HepG2 (cell line): ENCODE measurements around the gene RTN4RL2. TPM values are rescaled to one million over a fixed set of nuclear protein-coding genes. Genes with fewer than 3 reads are reported as not detected.

Experiments
- CENPBD1 ChIP-seq: sonication (generic); formaldehyde crosslinking; IDR thresholded peaks from 2 replicates; pipeline ENCODE4 v1.8.0; 2022; ENCODE audit warnings: missing genetic modification reagents, low read depth, mild to moderate bottlenecking, borderline replicate concordance
- CHD2 ChIP-seq: IDR thresholded peaks from 2 replicates; pipeline ENCODE4 v1.6.1; 2011; ENCODE audit warnings: low read depth, low read length, improper control_type of control experiment
- GATAD1 ChIP-seq: IDR thresholded peaks from 2 replicates; pipeline ENCODE4 v1.6.1; 2016; ENCODE audit warnings: missing genetic modification reagents, missing compliant biosample characterization
- JARID2 ChIP-seq: sonication (generic); formaldehyde crosslinking; IDR thresholded peaks from 2 replicates; pipeline ENCODE4 v1.8.1; 2023; ENCODE audit warnings: missing genetic modification reagents, inconsistent platforms; ENCODE audit not compliant: insufficient replicate concordance
- KDM3A ChIP-seq: IDR thresholded peaks from 2 replicates; pipeline ENCODE4 v1.6.1; 2018; ENCODE audit warnings: low read depth, missing compliant biosample characterization
- PITX1 ChIP-seq: sonication (generic); formaldehyde crosslinking; IDR thresholded peaks from 2 replicates; pipeline ENCODE4 v1.5.1; 2020; ENCODE audit warnings: mild to moderate bottlenecking, missing genetic modification reagents
- RFXANK ChIP-seq: IDR thresholded peaks from 2 replicates; pipeline ENCODE4 v1.6.1; 2016
- SIX1 ChIP-seq: sonication (generic); formaldehyde crosslinking; IDR thresholded peaks from 2 replicates; pipeline ENCODE4 v1.4.0; 2020; ENCODE audit warnings: missing genetic modification reagents, borderline replicate concordance
- TAF1 ChIP-seq: sonication (generic); formaldehyde crosslinking; IDR thresholded peaks from 2 replicates; pipeline ENCODE4 v1.4.0; 2020; ENCODE audit warnings: missing genetic modification reagents
- TEAD3 ChIP-seq: optimal IDR thresholded peaks from 2 replicates; pipeline ENCODE3; 2016; ENCODE audit warnings: borderline replicate concordance
- THYN1 ChIP-seq: sonication (generic); formaldehyde crosslinking; IDR thresholded peaks from 2 replicates; pipeline ENCODE4 v1.8.1; 2023; ENCODE audit warnings: low read depth, mild to moderate bottlenecking, moderate library complexity, missing genetic modification reagents, borderline replicate concordance
- USF2 ChIP-seq, 2 experiments: sonication (generic) in 1 of 2; formaldehyde crosslinking in 1 of 2; IDR thresholded peaks; 2 replicates each; pipeline versions ENCODE4 v1.5.1 to v1.6.1; 2011 to 2020; ENCODE audit warnings: borderline replicate concordance in 1 of 2, low read depth in 1 of 2, low read length in 1 of 2, mild to moderate bottlenecking in 1 of 2, missing genetic modification reagents in 1 of 2, moderate library complexity in 1 of 2
- ZEB1 ChIP-seq: IDR thresholded peaks from 2 replicates; pipeline ENCODE4 v1.6.1; 2012; ENCODE audit warnings: mild to moderate bottlenecking, low read depth, inconsistent platforms; ENCODE audit not compliant: insufficient replicate concordance
- ZNF20 ChIP-seq: sonication (generic); formaldehyde crosslinking; IDR thresholded peaks from 2 replicates; pipeline ENCODE4 v1.4.0; 2020; ENCODE audit warnings: mild to moderate bottlenecking, moderate library complexity, missing genetic modification reagents
- ZNF225 ChIP-seq: sonication (generic); formaldehyde crosslinking; IDR thresholded peaks from 2 replicates; pipeline ENCODE4 v1.4.0; 2020; ENCODE audit warnings: mild to moderate bottlenecking, missing genetic modification reagents
- ZNF234 ChIP-seq: sonication (generic); formaldehyde crosslinking; conservative IDR thresholded peaks from 2 replicates; pipeline ENCODE4 v1.5.1; 2020; ENCODE audit warnings: mild to moderate bottlenecking, missing genetic modification reagents
- ZNF263 ChIP-seq: sonication (generic); formaldehyde crosslinking; IDR thresholded peaks from 2 replicates; pipeline ENCODE4 v1.4.0; 2020; ENCODE audit warnings: missing genetic modification reagents
- ZNF609 ChIP-seq: sonication (generic); formaldehyde crosslinking; IDR thresholded peaks from 2 replicates; pipeline ENCODE4 v1.4.0; 2020; ENCODE audit warnings: mild to moderate bottlenecking, missing genetic modification reagents, borderline replicate concordance
- ZNF614 ChIP-seq: IDR thresholded peaks from 2 replicates; pipeline ENCODE4 v1.6.1; 2018; ENCODE audit warnings: missing biosample characterization, missing genetic modification reagents, inconsistent platforms, borderline replicate concordance
- ZNF747 ChIP-seq: sonication (generic); formaldehyde crosslinking; IDR thresholded peaks from 2 replicates; pipeline ENCODE4 v1.8.1; 2023; ENCODE audit warnings: missing genetic modification reagents, mild to moderate bottlenecking, borderline replicate concordance
- ZNF782 ChIP-seq: sonication (generic); formaldehyde crosslinking; IDR thresholded peaks from 2 replicates; pipeline ENCODE4 v1.4.0; 2020; ENCODE audit warnings: missing genetic modification reagents, mild to moderate bottlenecking, borderline replicate concordance
- ZSCAN30 ChIP-seq: sonication (generic); formaldehyde crosslinking; IDR thresholded peaks from 2 replicates; pipeline ENCODE4 v1.5.0; 2020; ENCODE audit warnings: mild to moderate bottlenecking, missing genetic modification reagents
- ZSCAN9 ChIP-seq: IDR thresholded peaks from 2 replicates; pipeline ENCODE4 v1.6.1; 2016; ENCODE audit warnings: borderline replicate concordance
- polyA plus RNA-seq, 8 experiments: library from polyadenylated mRNA; depleted of rRNA in 3 of 8; stranded (reverse) in 7 of 8; unstranded in 1 of 8; fragments of >200 nt; fragmentation: Illumina TruSeq in 4 of 8; extraction: Trizol in 4 of 8; gene quantifications; 2 replicates each; pipeline versions ENCODE4 v1.2.1 to v1.2.3, GENCODE V29; 2011 to 2016; ENCODE audit warnings: low read depth in 4 of 8, missing spikeins in 1 of 8, mixed read lengths in 1 of 8; ENCODE audit not compliant: insufficient read depth in 1 of 8
- total RNA-seq, 5 experiments: library from RNA; depleted of rRNA; stranded (reverse); fragments of >200 nt; fragmentation: Illumina TruSeq; extraction: Trizol; gene quantifications; 2 replicates each; pipeline ENCODE4 v1.2.3, GENCODE V29; 2016; ENCODE audit warnings: low read depth in 1 of 5

RTN4RL2 gene
- total and polyA plus RNA-seq, 2 of the 13 experiments (the other 11 are each of a cell fraction or from before 2014, with no cell fraction given), result 1.3 to 4.3 TPM

GRCh38 chr11:57453543-57454177, 6.7 kb upstream of the RTN4RL2 start (continued):
- TF ChIP-seq THYN1 (CRISPR knock-in tag), result no peak
- no peak for TF ChIP-seq RFXANK (CRISPR knock-in tag)
- TF ChIP-seq TEAD3 (CRISPR knock-in tag), result peak; percentile 52
- TF ChIP-seq CENPBD1 (CRISPR knock-in tag), result no peak
- no peak for TF ChIP-seq CHD2
- peak; percentile 85 for TF ChIP-seq ZNF614 (CRISPR knock-in tag)
- peak; percentile 92 for TF ChIP-seq ZEB1
- peak; percentile 78 for TF ChIP-seq ZNF263 (CRISPR knock-in tag)
- no peak for TF ChIP-seq SIX1 (CRISPR knock-in tag)
- peak; percentile 24; the same call in 1 of the 2 replicates for TF ChIP-seq ZNF225
- no peak for TF ChIP-seq ZSCAN30 (CRISPR knock-in tag)
- no peak; the same call in 1 of the 2 replicates for TF ChIP-seq TAF1
- peak; percentile 54 for TF ChIP-seq GATAD1 (CRISPR knock-in tag)
- TF ChIP-seq USF2 (IDR thresholded peaks at IDR 0.05; ENCODE audit: low read depth, low read length), result no peak
- TF ChIP-seq USF2 (CRISPR knock-in tag; IDR thresholded peaks at IDR 0.05; ENCODE audit: borderline replicate concordance), result 0 out of 2 replicates have a peak, but pooled peaks have one; percentile 14
- peak; percentile 91 for TF ChIP-seq ZNF609 (CRISPR knock-in tag)
- 0 out of 2 replicates have a peak, but pooled peaks have one; percentile 63 for TF ChIP-seq ZNF747 (CRISPR knock-in tag)
- peak; percentile 54; the same call in 1 of the 2 replicates for TF ChIP-seq KDM3A
- TF ChIP-seq ZSCAN9 (CRISPR knock-in tag), result peak; percentile 71; the same call in 1 of the 2 replicates
- 0 out of 2 replicates have a peak, but pooled peaks have one; percentile 36 for TF ChIP-seq ZNF782 (CRISPR knock-in tag)
- TF ChIP-seq ZNF234 (CRISPR knock-in tag), result no peak
- peak; percentile 86 for TF ChIP-seq PITX1 (CRISPR knock-in tag)
- no peak for TF ChIP-seq ZNF20 (CRISPR knock-in tag)
- no peak for TF ChIP-seq JARID2 (CRISPR knock-in tag)
